Right lobe of liver (tissue), 6 donors: Measurements from ENCODE around the gene RNH1. TPM values are rescaled to one million over a fixed set of nuclear protein-coding genes. Genes with fewer than 3 reads are reported as not detected.
A peak's percentile ranks its signal among the peaks of the same experiment; 100 is the strongest.
"Not testable (repeated sequence)": the region's sequence is repeated elsewhere in the genome, so short reads cannot be mapped to it uniquely, and the experiment has no call there.

Experiments
- ATAC-seq, 4 donors: fragments of 200-7000 bp; cut with Tn5 transposase; one replicate each; pipeline ENCODE4 v1.9.1; 2020; ENCODE audit warnings: mild to moderate bottlenecking in 4 of 4, moderate library complexity in 4 of 4
- DNase-seq, 3 donors: peaks; one replicate each; pipeline ENCODE4 v3.0.0-alpha.2; 2020
- H3K27ac ChIP-seq, 3 donors: fragments of 200-600 bp; one replicate each; pipeline ENCODE4 v1.8.0; 2022
- H3K27me3 ChIP-seq, 2 donors: fragments of 200-600 bp; one replicate each; pipeline ENCODE4 v1.8.0; 2022
- H3K36me3 ChIP-seq, 4 donors: fragments of 200-600 bp; sonication (generic) in 1 of 4; one replicate each; pipeline versions ENCODE4 v1.5.1 to v1.8.0; 2017 to 2022; ENCODE audit warnings: control low read depth in 1 of 4
- H3K4me1 ChIP-seq, 4 donors: fragments of 200-600 bp; sonication (generic) in 1 of 4; one replicate each; pipeline versions ENCODE4 v1.5.1 to v1.8.0; 2017 to 2022; ENCODE audit warnings: control low read depth in 1 of 4
- H3K4me3 ChIP-seq, 3 donors: fragments of 200-600 bp; one replicate each; pipeline ENCODE4 v1.8.0; 2022
- H3K9me3 ChIP-seq, 4 donors: fragments of 200-600 bp; sonication (generic) in 1 of 4; one replicate each; pipeline versions ENCODE4 v1.5.1 to v1.8.0; 2017 to 2022; ENCODE audit warnings: control low read depth in 1 of 4
- CTCF ChIP-seq, 4 donors: fragments of 200-600 bp in 3 of 4; fragments of 450-650 bp in 1 of 4; IDR thresholded peaks; one replicate each; pipeline versions ENCODE4 v1.5.1 to v1.8.0; 2016 to 2022; ENCODE audit warnings: antibody characterized with exemption in 4 of 4, mild to moderate bottlenecking in 2 of 4
- POLR2A ChIP-seq: fragments of 450-650 bp; IDR thresholded peaks from one replicate; pipeline ENCODE4 v1.6.1; 2017; ENCODE audit warnings: antibody characterized with exemption, mild to moderate bottlenecking
- WGBS: methylation state at CpG from one replicate; pipeline ENCODE4 v1.1.6; 2018; ENCODE audit warnings: low coverage, low lambda C conversion rate; ENCODE audit not compliant: insufficient coverage; ENCODE audit errors: missing lambda C conversion rate; 5-methylcytosine and 5-hydroxymethylcytosine counted together
- intact Hi-C, 2 donors: fragments of 100-400 bp; cut with DNase I; formaldehyde crosslinking; loops; one replicate each; pipeline versions ENCODE4 v1.11.2 to v1.14.1; 2022
- total RNA-seq, 6 experiments: library from RNA; depleted of rRNA in 2 of 6; stranded (reverse); fragments of >200 nt in 2 of 6; fragmentation: NEBNext Ultra II Directional in 3 of 6; extraction: Animal tissue kit (Norgen Biotek cat#: 25700) in 3 of 6; gene quantifications; one replicate each; pipeline versions ENCODE4 v1.1.0 to v1.2.4, GENCODE V29; 2016 to 2023
- donor health status: DM: no; HTN: yes; CAD: no.
- donor health status: DM: no; HTN: no; CAD: no.
- donor health status: DM: no; HTN: no; CAD: no.
- donor health status: DM: no; HTN: yes; CAD: no.
- donor health status: DM: no; HTN: yes; CAD: no.

RNH1 gene
- total RNA-seq, 6 experiments from 2014 or later, result 66.4 to 135 (median 76.2) TPM

- Histone ChIP-seq H3K9me3 (no peaks in the 10 kb centered on the region), H3K4me3 (no peak overlapping the region), H3K4me1 (peaks cover 0 to 5% (median 0%) of the 10 kb centered on the region in 4 donors), H3K27me3 (no peaks in the 10 kb centered on the region), H3K36me3 (no peaks in the 10 kb centered on the region), H3K27ac (no peak overlapping the region)
- 89% methylated on average over 7 of the region's 10 CpGs for WGBS
- no peak for ATAC-seq
- no peak for TF ChIP-seq POLR2A
- no peak for TF ChIP-seq CTCF (IDR thresholded peaks at IDR 0.05)
- DNase-seq, result no peak
- intact Hi-C loops, result loop anchor here in 1 of 2 donors (10.0 kb wide), 1 partner anchor 116 kb away; no protein-coding TSS in a partner anchor
Observed at GRCh38 chr11:521177-521688, 14.2 kb upstream of the RNH1 start.

- Histone ChIP-seq H3K36me3 (no peaks in the 10 kb centered on the region), H3K27me3 (no peaks in the 10 kb centered on the region), H3K4me1 (peaks cover 0 to 5% (median 0%) of the 10 kb centered on the region in 4 donors), H3K9me3 (no peaks in the 10 kb centered on the region), H3K4me3 (no peak overlapping the region), H3K27ac (no peak overlapping the region)
- DNase-seq (no peak), ATAC-seq (no peak)
- intact Hi-C loops, result loop anchor here in 1 of 2 donors (10.0 kb wide), 1 partner anchor 116 kb away; no protein-coding TSS in a partner anchor
- TF ChIP-seq CTCF (IDR thresholded peaks at IDR 0.05) (peak in 1 of 4 donors; percentile 4), POLR2A (no peak)
- WGBS, result 93% methylated on average over 19 of the region's 39 CpGs
Observed at GRCh38 chr11:520428-521176, 13.6 kb upstream of the RNH1 start.

GRCh38 chr11:518463-519202, 11.6 kb upstream of the RNH1 start:
- TF ChIP-seq CTCF (IDR thresholded peaks at IDR 0.05), result peak in 3 of 4 donors; percentile 98 to 100 (median 100)
- TF ChIP-seq POLR2A, result peak; percentile 59
- Histone ChIP-seq H3K9me3 (no peaks in the 10 kb centered on the region), H3K4me3 (peak overlapping the region in 1 of 3 donors; percentile 29), H3K27ac (peak overlapping the region; percentile 18 to 35 (median 24)), H3K4me1 (peaks cover 0 to 5% (median 0%) of the 10 kb centered on the region in 4 donors), H3K36me3 (no peaks in the 10 kb centered on the region), H3K27me3 (no peaks in the 10 kb centered on the region)
- DNase-seq (peak; percentile 86 to 89 (median 86)), ATAC-seq (peak; percentile 97 to 100 (median 98))
- intact Hi-C loops, result no loop called here
- WGBS, result 36% methylated on average over 15 of the region's 74 CpGs

GRCh38 chr11:516918-517685, 10.1 kb upstream of the RNH1 start:
- H3K4me1 ChIP-seq, H3K27ac ChIP-seq, H3K27me3 ChIP-seq, ATAC-seq, H3K4me3 ChIP-seq, H3K9me3 ChIP-seq, intact Hi-C loops, H3K36me3 ChIP-seq: not testable (repeated sequence)
- WGBS, result 100% methylated on average over 5 of the region's 43 CpGs
- DNase-seq, result peak in 1 of 3 donors; percentile 34
